Measurements from ENCODE around the gene MPC1.
A peak's percentile ranks its signal among the peaks of the same experiment; 100 is the strongest.
"Not testable (repeated sequence)": the region's sequence is repeated elsewhere in the genome, so short reads cannot be mapped to it uniquely, and the experiment has no call there.

MPC1 gene

GRCh38 chr6:166383802-166384363 lies 1.1 kb upstream of the MPC1 start:
- not testable (repeated sequence) for ATAC-seq (replicated peaks); H3K27me3 Mint-ChIP-seq; H3K9me3 Mint-ChIP-seq
- Mint-ChIP-seq H3K27ac (peak overlapping the region; percentile 62 to 75), H3K4me1 (ENCODE audit: low read depth in 2 of 2) (peaks cover 11 to 13% of the 10 kb centered on the region in 2 donors), H3K4me3 (peak overlapping the region; percentile 81 to 86), H3K36me3 (ENCODE audit: insufficient read depth) (peaks cover 13% of the 10 kb centered on the region)
- peak in 2 of 3 experiments; percentile 15 to 23 for DNase-seq

GRCh38 chr6:166382500-166382932 lies 224 bp downstream of the MPC1 start:
- DNase-seq (peak in 2 of 3 experiments; percentile 10 to 24), ATAC-seq (replicated peaks) (peak; percentile 11)
- Mint-ChIP-seq H3K4me1 (ENCODE audit: low read depth in 2 of 2) (peaks cover 11 to 13% of the 10 kb centered on the region in 2 donors), H3K36me3 (ENCODE audit: insufficient read depth) (peaks cover 13% of the 10 kb centered on the region), H3K9me3 (no peaks in the 10 kb centered on the region), H3K4me3 (peak overlapping the region; percentile 90 to 95), H3K27me3 (no peaks in the 10 kb centered on the region), H3K27ac (peak overlapping the region; percentile 85 to 90)

GRCh38 chr6:166381733-166382499 lies 824 bp downstream of the MPC1 start:
- no peaks in the 10 kb centered on the region for H3K27me3 Mint-ChIP-seq
- H3K27ac Mint-ChIP-seq: peak overlapping the region; percentile 85 to 90
- no peaks in the 10 kb centered on the region for H3K9me3 Mint-ChIP-seq
- peaks cover 11 to 13% of the 10 kb centered on the region in 2 donors for H3K4me1 Mint-ChIP-seq (ENCODE audit: low read depth in 2 of 2)
- ATAC-seq (replicated peaks) (peak; percentile 34), DNase-seq (peak; percentile 54 to 68 (median 63))
- peak overlapping the region; percentile 90 to 95 for H3K4me3 Mint-ChIP-seq
- H3K36me3 Mint-ChIP-seq (ENCODE audit: insufficient read depth): peaks cover 13% of the 10 kb centered on the region

GRCh38 chr6:166381381-166381732 lies 1.4 kb downstream of the MPC1 start:
- ATAC-seq (replicated peaks): no peak
- H3K27me3 Mint-ChIP-seq: no peaks in the 10 kb centered on the region
- no peak for DNase-seq
- H3K27ac Mint-ChIP-seq: peak overlapping the region; percentile 85 to 90
- no peaks in the 10 kb centered on the region for H3K9me3 Mint-ChIP-seq
- peaks cover 11 to 13% of the 10 kb centered on the region in 2 donors for H3K4me1 Mint-ChIP-seq (ENCODE audit: low read depth in 2 of 2)
- peaks cover 13% of the 10 kb centered on the region for H3K36me3 Mint-ChIP-seq (ENCODE audit: insufficient read depth)
- peak overlapping the region; percentile 90 to 95 for H3K4me3 Mint-ChIP-seq

GRCh38 chr6:166379800-166380199 lies 2.9 kb downstream of the MPC1 start:
- H3K9me3 Mint-ChIP-seq: no peaks in the 10 kb centered on the region

GRCh38 chr6:166379103-166379586 lies 3.6 kb downstream of the MPC1 start:
- ATAC-seq (replicated peaks) (no peak), DNase-seq (no peak)
- no peaks in the 10 kb centered on the region for H3K27me3 Mint-ChIP-seq
- no peak overlapping the region for H3K4me3 Mint-ChIP-seq
- H3K9me3 Mint-ChIP-seq: no peaks in the 10 kb centered on the region
- peaks cover 9 to 13% of the 10 kb centered on the region in 2 donors for H3K4me1 Mint-ChIP-seq (ENCODE audit: low read depth in 2 of 2)
- no peak overlapping the region for H3K27ac Mint-ChIP-seq
- peaks cover 10% of the 10 kb centered on the region for H3K36me3 Mint-ChIP-seq (ENCODE audit: insufficient read depth)

More at GRCh38 chr6:166379800-166380199, 2.9 kb downstream of the MPC1 start:
- no peak overlapping the region for H3K27ac Mint-ChIP-seq
- H3K4me3 Mint-ChIP-seq: no peak overlapping the region
- H3K36me3 Mint-ChIP-seq (ENCODE audit: insufficient read depth): peaks cover 13% of the 10 kb centered on the region
- H3K27me3 Mint-ChIP-seq: no peaks in the 10 kb centered on the region
- peaks cover 11 to 13% of the 10 kb centered on the region in 2 donors for H3K4me1 Mint-ChIP-seq (ENCODE audit: low read depth in 2 of 2)
- ATAC-seq (replicated peaks) (no peak), DNase-seq (no peak)

GRCh38 chr6:166377721-166378120 lies 5.0 kb downstream of the MPC1 start:
- H3K27ac Mint-ChIP-seq: no peak overlapping the region
- H3K9me3 Mint-ChIP-seq: no peaks in the 10 kb centered on the region
- H3K4me1 Mint-ChIP-seq (ENCODE audit: low read depth in 2 of 2): peaks cover 7 to 8% of the 10 kb centered on the region in 2 donors
- ATAC-seq (replicated peaks) (no peak), DNase-seq (no peak)
- peaks cover 6% of the 10 kb centered on the region for H3K36me3 Mint-ChIP-seq (ENCODE audit: insufficient read depth)
- H3K4me3 Mint-ChIP-seq: no peak overlapping the region
- H3K27me3 Mint-ChIP-seq: no peaks in the 10 kb centered on the region

- H3K36me3 Mint-ChIP-seq (ENCODE audit: insufficient read depth): peaks cover under 1% of the 10 kb centered on the region
- H3K27ac Mint-ChIP-seq: no peak overlapping the region
- DNase-seq (no peak), ATAC-seq (replicated peaks) (no peak)
- H3K4me1 Mint-ChIP-seq (ENCODE audit: low read depth in 2 of 2): no peaks in the 10 kb centered on the region
- H3K9me3 Mint-ChIP-seq: no peaks in the 10 kb centered on the region
- no peaks in the 10 kb centered on the region for H3K27me3 Mint-ChIP-seq
- H3K4me3 Mint-ChIP-seq: no peak overlapping the region
These were observed 7.7 kb downstream of the MPC1 start for GRCh38 chr6:166375013-166375412.

- H3K27ac Mint-ChIP-seq: no peak overlapping the region
- DNase-seq (no peak), ATAC-seq (replicated peaks) (no peak)
- peaks cover 0 to 1% of the 10 kb centered on the region in 2 donors for H3K4me1 Mint-ChIP-seq (ENCODE audit: low read depth in 2 of 2)
- no peak overlapping the region for H3K4me3 Mint-ChIP-seq
- no peaks in the 10 kb centered on the region for H3K27me3 Mint-ChIP-seq
- no peaks in the 10 kb centered on the region for H3K9me3 Mint-ChIP-seq
- peaks cover 3% of the 10 kb centered on the region for H3K36me3 Mint-ChIP-seq (ENCODE audit: insufficient read depth)
These were observed 12.3 kb downstream of the MPC1 start for GRCh38 chr6:166370489-166370888.

GRCh38 chr6:166369782-166370181 lies 13.0 kb downstream of the MPC1 start:
- H3K36me3 Mint-ChIP-seq (ENCODE audit: insufficient read depth): peaks cover 7% of the 10 kb centered on the region
- ATAC-seq (replicated peaks) (no peak), DNase-seq (no peak)
- no peaks in the 10 kb centered on the region for H3K9me3 Mint-ChIP-seq
- H3K27ac Mint-ChIP-seq: no peak overlapping the region
- no peak overlapping the region for H3K4me3 Mint-ChIP-seq
- H3K4me1 Mint-ChIP-seq (ENCODE audit: low read depth in 2 of 2): peaks cover 0 to 1% of the 10 kb centered on the region in 2 donors
- no peaks in the 10 kb centered on the region for H3K27me3 Mint-ChIP-seq

GRCh38 chr6:166366921-166367320 lies 15.8 kb downstream of the MPC1 start:
- no peak for DNase-seq
- peaks cover 0 to 1% of the 10 kb centered on the region in 2 donors for H3K4me1 Mint-ChIP-seq (ENCODE audit: low read depth in 2 of 2)
- H3K36me3 Mint-ChIP-seq (ENCODE audit: insufficient read depth): peaks cover 20% of the 10 kb centered on the region
- no peaks in the 10 kb centered on the region for H3K9me3 Mint-ChIP-seq
- H3K27me3 Mint-ChIP-seq: no peaks in the 10 kb centered on the region
- H3K4me3 Mint-ChIP-seq: no peak overlapping the region
- no peak for ATAC-seq (replicated peaks)
- no peak overlapping the region for H3K27ac Mint-ChIP-seq

- Mint-ChIP-seq H3K27me3 (no peaks in the 10 kb centered on the region), H3K9me3 (no peaks in the 10 kb centered on the region), H3K36me3 (ENCODE audit: insufficient read depth) (peaks cover 20% of the 10 kb centered on the region), H3K27ac (no peak overlapping the region), H3K4me3 (no peak overlapping the region), H3K4me1 (ENCODE audit: low read depth in 2 of 2) (peaks cover 0 to 1% of the 10 kb centered on the region in 2 donors)
- ATAC-seq (replicated peaks): no peak
- no peak for DNase-seq
These were observed 16.9 kb downstream of the MPC1 start for GRCh38 chr6:166365806-166366205.

- Mint-ChIP-seq H3K4me1 (ENCODE audit: low read depth in 2 of 2) (peaks cover 0 to 1% of the 10 kb centered on the region in 2 donors), H3K4me3 (no peak overlapping the region), H3K27me3 (peaks cover 0 to under 1% of the 10 kb centered on the region in 2 donors), H3K27ac (no peak overlapping the region), H3K9me3 (no peaks in the 10 kb centered on the region), H3K36me3 (ENCODE audit: insufficient read depth) (peaks cover 20% of the 10 kb centered on the region)
- ATAC-seq (replicated peaks) (no peak), DNase-seq (no peak)
These were observed 17.5 kb downstream of the MPC1 start for GRCh38 chr6:166365221-166365620.

- H3K9me3 Mint-ChIP-seq: no peaks in the 10 kb centered on the region
- no peaks in the 10 kb centered on the region for H3K4me1 Mint-ChIP-seq (ENCODE audit: low read depth in 2 of 2)
- no peak overlapping the region for H3K27ac Mint-ChIP-seq
- H3K4me3 Mint-ChIP-seq: no peak overlapping the region
- DNase-seq: no peak
- H3K27me3 Mint-ChIP-seq: peaks cover 6 to 9% of the 10 kb centered on the region in 2 donors
- no peak for ATAC-seq (replicated peaks)
- H3K36me3 Mint-ChIP-seq (ENCODE audit: insufficient read depth): peaks cover 17% of the 10 kb centered on the region
These were observed 18.3 kb downstream of the MPC1 start for GRCh38 chr6:166364456-166364855.
